ENCODE measurements around the gene GK. TPM values are rescaled to one million over a fixed set of nuclear protein-coding genes. Genes with fewer than 3 reads are reported as not detected.

The GK gene
- total RNA-seq, result 11.7 and 15.1 TPM in 2 replicates

GRCh38 chrX:30653415-30654131 lies at the start of gene GK:
Gene GK (plus strand): TSS chrX:30653423. CDS start chrX:30653538, 115 bp downstream.
- H3K4me3 ChIP-seq (ENCODE audit: low read depth, low read length), result peak within 1 kb of the TSS; percentile 75
- no peak for TF ChIP-seq CTCF (IDR thresholded peaks at IDR 0.05; ENCODE audit: insufficient read depth, low read depth, low read length)
- peak; percentile 23 for DNase-seq (ENCODE audit: low read depth)

GRCh38 chrX:30607155-30607554 lies 46.1 kb upstream of the GK start:
- no peak overlapping the region for H3K4me3 ChIP-seq (ENCODE audit: low read depth, low read length)
- TF ChIP-seq CTCF (IDR thresholded peaks at IDR 0.05; ENCODE audit: insufficient read depth, low read depth, low read length), result no peak
- DNase-seq (ENCODE audit: low read depth), result no peak

- no peak overlapping the region for H3K4me3 ChIP-seq (ENCODE audit: low read depth, low read length)
- DNase-seq (ENCODE audit: low read depth), result no peak
- no peak for TF ChIP-seq CTCF (IDR thresholded peaks at IDR 0.05; ENCODE audit: insufficient read depth, low read depth, low read length)
These were observed 43.2 kb upstream of the GK start for GRCh38 chrX:30610026-30610425.

- no peak for TF ChIP-seq CTCF (IDR thresholded peaks at IDR 0.05; ENCODE audit: insufficient read depth, low read depth, low read length)
- H3K4me3 ChIP-seq (ENCODE audit: low read depth, low read length), result no peak overlapping the region
- DNase-seq (ENCODE audit: low read depth), result no peak
These were observed 41.0 kb upstream of the GK start for GRCh38 chrX:30612250-30612655.

- no peak for DNase-seq (ENCODE audit: low read depth)
- no peak for TF ChIP-seq CTCF (IDR thresholded peaks at IDR 0.05; ENCODE audit: insufficient read depth, low read depth, low read length)
- no peak overlapping the region for H3K4me3 ChIP-seq (ENCODE audit: low read depth, low read length)
These were observed 39.5 kb upstream of the GK start for GRCh38 chrX:30613721-30614120.

GRCh38 chrX:30615229-30615628 lies 38.0 kb upstream of the GK start:
- DNase-seq (ENCODE audit: low read depth), result no peak
- no peak overlapping the region for H3K4me3 ChIP-seq (ENCODE audit: low read depth, low read length)
- TF ChIP-seq CTCF (IDR thresholded peaks at IDR 0.05; ENCODE audit: insufficient read depth, low read depth, low read length), result no peak

Measured in fibroblast of villous mesenchyme (primary cell).